Esophagus (tissue), 2 donors: Measurements from ENCODE around the gene RMDN2. TPM values are rescaled to one million over a fixed set of nuclear protein-coding genes. Genes with fewer than 3 reads are reported as not detected.

Experiments used
- polyA plus RNA-seq, 2 donors: library from polyadenylated mRNA; stranded (reverse); fragments of 200-250 nt; gene quantifications; one replicate each; pipeline ENCODE4 v1.2.3, GENCODE V29; 2013
- donor health status: healthy with polysubstance abuse.
- donor health status: Bipolar disorder and iron deficiency.

Gene RMDN2
- polyA plus RNA-seq, 2 donors, result 2.3 to 3.5 TPM

Other genes with a start within 250 kb of the RMDN2 start
- gene CYP1B1, start 150.9 kb downstream of the RMDN2 start, polyA plus RNA-seq, result 1 to 10 TPM; 1.5 to 8.4 TPM